HepG2 (cell line): ENCODE data around the gene PPIG. TPM values are rescaled to one million over a fixed set of nuclear protein-coding genes. Genes with fewer than 3 reads are reported as not detected.

Experiments used
- polyA plus RNA-seq, 8 experiments: library from polyadenylated mRNA; depleted of rRNA in 3 of 8; stranded (reverse) in 7 of 8; unstranded in 1 of 8; fragments of >200 nt; fragmentation: Illumina TruSeq in 4 of 8; extraction: Trizol in 4 of 8; gene quantifications; 2 replicates each; pipeline versions ENCODE4 v1.2.1 to v1.2.3, GENCODE V29; 2011 to 2016; ENCODE audit warnings: low read depth in 4 of 8, missing spikeins in 1 of 8, mixed read lengths in 1 of 8; ENCODE audit not compliant: insufficient read depth in 1 of 8
- total RNA-seq, 5 experiments: library from RNA; depleted of rRNA; stranded (reverse); fragments of >200 nt; fragmentation: Illumina TruSeq; extraction: Trizol; gene quantifications; 2 replicates each; pipeline ENCODE4 v1.2.3, GENCODE V29; 2016; ENCODE audit warnings: low read depth in 1 of 5

The PPIG gene
- total and polyA plus RNA-seq, 2 of the 13 experiments (the other 11 are each of a cell fraction or from before 2014, with no cell fraction given), result 31.3 to 81.0 TPM

Other genes with a start within 250 kb of the PPIG start
- 0.03 and 0.15 TPM in 2 replicates for gene LRP2, start 221.8 kb upstream of the PPIG start, total RNA-seq (2016; rRNA removed; fragmentation: Illumina TruSeq; extraction: Trizol)
- 0.03 and 0.07 TPM in 2 replicates for gene LRP2, start 221.8 kb upstream of the PPIG start, polyA plus RNA-seq (2011; rRNA removed)
- gene BBS5, start 104.9 kb upstream of the PPIG start, total RNA-seq (2016; rRNA removed; fragmentation: Illumina TruSeq; extraction: Trizol), result 3.3 and 4.5 TPM in 2 replicates
- 1.7 and 1.8 TPM in 2 replicates for gene BBS5, start 104.9 kb upstream of the PPIG start, polyA plus RNA-seq (2011; rRNA removed)
- gene KLHL41, start 74.6 kb upstream of the PPIG start, total RNA-seq (2016; rRNA removed; fragmentation: Illumina TruSeq; extraction: Trizol), result 0.27 and 0.31 TPM in 2 replicates
- gene KLHL41, start 74.6 kb upstream of the PPIG start, polyA plus RNA-seq (2011; rRNA removed), result 0.07 TPM in 1 of 2 replicates, not detected in the other
- 38.0 and 43.2 TPM in 2 replicates for gene FASTKD1, start 10.5 kb upstream of the PPIG start, total RNA-seq (2016; rRNA removed; fragmentation: Illumina TruSeq; extraction: Trizol)
- gene FASTKD1, start 10.5 kb upstream of the PPIG start, polyA plus RNA-seq (2011; rRNA removed), result 23.8 and 35.0 TPM in 2 replicates
- 0.14 and 0.18 TPM in 2 replicates for gene CFAP210, start 110.1 kb downstream of the PPIG start, total RNA-seq (2016; rRNA removed; fragmentation: Illumina TruSeq; extraction: Trizol)
- gene CFAP210, start 110.1 kb downstream of the PPIG start, polyA plus RNA-seq (2011; rRNA removed), result not detected in 2 replicates
- gene PHOSPHO2, start 110.1 kb downstream of the PPIG start, total RNA-seq (2016; rRNA removed; fragmentation: Illumina TruSeq; extraction: Trizol), result 11.4 and 14.6 TPM in 2 replicates
- gene PHOSPHO2, start 110.1 kb downstream of the PPIG start, polyA plus RNA-seq (2011; rRNA removed), result 4.8 and 6.1 TPM in 2 replicates
- 52.4 and 70.4 TPM in 2 replicates for gene KLHL23, start 149.5 kb downstream of the PPIG start, total RNA-seq (2016; rRNA removed; fragmentation: Illumina TruSeq; extraction: Trizol)
- 23.2 and 26.1 TPM in 2 replicates for gene KLHL23, start 149.5 kb downstream of the PPIG start, polyA plus RNA-seq (2011; rRNA removed)
- gene SSB, start 214.5 kb downstream of the PPIG start, total RNA-seq (2016; rRNA removed; fragmentation: Illumina TruSeq; extraction: Trizol), result 208 and 344 TPM in 2 replicates
- gene SSB, start 214.5 kb downstream of the PPIG start, polyA plus RNA-seq (2011; rRNA removed), result 77.0 and 109 TPM in 2 replicates
- 95.1 and 129 TPM in 2 replicates for gene METTL5, start 240.6 kb downstream of the PPIG start, total RNA-seq (2016; rRNA removed; fragmentation: Illumina TruSeq; extraction: Trizol)
- gene METTL5, start 240.6 kb downstream of the PPIG start, polyA plus RNA-seq (2011; rRNA removed), result 39.4 and 50.7 TPM in 2 replicates
- gene UBR3, start 243.1 kb downstream of the PPIG start, total RNA-seq (2016; rRNA removed; fragmentation: Illumina TruSeq; extraction: Trizol), result 28.0 and 31.6 TPM in 2 replicates
- 12.7 and 15.1 TPM in 2 replicates for gene UBR3, start 243.1 kb downstream of the PPIG start, polyA plus RNA-seq (2011; rRNA removed)